Astrocyte (in vitro differentiated cells and primary cell): Measurements from ENCODE around the gene OR2A1.
"Not testable (repeated sequence)": the region's sequence is repeated elsewhere in the genome, so short reads cannot be mapped to it uniquely, and the experiment has no call there.

Experiments
- CTCF ChIP-seq: IDR thresholded peaks from 2 replicates; pipeline ENCODE4 v1.5.1; 2011; ENCODE audit warnings: low read depth, mild to moderate bottlenecking, inconsistent platforms, low read length, moderate library complexity; ENCODE audit not compliant: insufficient read depth
- EZH2 ChIP-seq: IDR thresholded peaks from 2 replicates; pipeline ENCODE4 v1.6.1; 2012; ENCODE audit warnings: mild to moderate bottlenecking, low read length, inconsistent platforms; ENCODE audit not compliant: insufficient read depth

- TF ChIP-seq CTCF, EZH2: not testable (repeated sequence)
These were observed 11.1 kb downstream of the OR2A1 start for GRCh38 chr7:144323359-144323758.
